ENCODE data around the gene MRGPRG.

GRCh38 chr11:3226846-3227567 is 8.4 kb upstream of the MRGPRG start:
- no peak for TF ChIP-seq CTCF (IDR thresholded peaks at IDR 0.05)
- TF ChIP-seq POLR2A (IDR thresholded peaks at IDR 0.05), result no peak
